EL (cell line): ENCODE results near the gene DDN.

ENCODE experiments used
- DNase-seq: peaks from one replicate; pipeline ENCODE4 v3.0.0-alpha.2; 2016

Gene DDN

GRCh38 chr12:48965298-48965838, 33.8 kb downstream of the DDN start:
- DNase-seq: peak; percentile 56

DNA sequence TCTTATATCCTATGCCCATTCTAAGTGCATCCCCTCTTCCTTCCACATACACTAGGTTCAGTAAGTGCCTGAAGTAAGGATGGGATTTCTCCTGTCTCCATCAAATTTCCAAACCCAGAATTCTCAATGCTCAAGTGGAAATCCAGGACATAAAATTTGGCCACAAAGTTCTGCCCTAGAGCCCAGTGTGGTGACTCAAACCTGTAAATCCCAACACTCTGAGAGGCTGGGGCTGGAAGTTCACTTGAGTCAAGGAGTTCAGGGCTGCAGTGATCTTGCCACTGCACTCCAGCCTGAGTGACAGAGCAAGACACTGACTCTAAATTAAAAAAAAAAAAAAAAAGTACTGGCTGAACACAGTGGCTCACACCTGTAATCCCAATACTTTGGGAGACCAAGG, 37.4 kb downstream of the DDN start:
- no peak for DNase-seq

DNA sequence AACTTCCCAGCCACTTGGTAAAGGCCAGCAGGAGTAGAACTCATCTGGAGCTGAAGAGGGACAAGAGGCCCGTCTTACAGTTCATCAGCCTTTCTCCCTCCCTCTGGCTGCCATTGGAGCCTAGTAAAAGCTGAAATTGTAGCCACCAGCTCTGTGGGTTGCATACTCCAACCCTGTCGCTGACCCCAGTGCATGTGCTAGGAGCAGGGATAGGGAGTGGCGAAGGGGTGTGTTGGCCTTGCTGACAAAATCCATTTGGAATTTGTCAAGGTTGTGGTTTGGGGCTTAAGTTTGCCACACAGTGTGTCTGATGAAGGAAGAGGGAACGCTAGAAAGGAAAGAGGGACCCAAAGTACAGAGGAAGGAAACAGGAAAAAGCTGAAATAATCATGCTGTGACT, 37.8 kb downstream of the DDN start:
- peak; percentile 55 for DNase-seq

- no peak for DNase-seq
Observed at GRCh38 chr12:48960834-48961233, 38.3 kb downstream of the DDN start.

- DNase-seq: no peak
Observed at GRCh38 chr12:48958049-48958388, 41.2 kb downstream of the DDN start.

GRCh38 chr12:48957141-48958048, 41.8 kb downstream of the DDN start, which contains the start of gene ARF3:
ARF3 (minus strand) TSS chr12:48957487; CDS start chr12:48941095, 16,392 bp downstream.
- DNase-seq: peak; percentile 93

DNA sequence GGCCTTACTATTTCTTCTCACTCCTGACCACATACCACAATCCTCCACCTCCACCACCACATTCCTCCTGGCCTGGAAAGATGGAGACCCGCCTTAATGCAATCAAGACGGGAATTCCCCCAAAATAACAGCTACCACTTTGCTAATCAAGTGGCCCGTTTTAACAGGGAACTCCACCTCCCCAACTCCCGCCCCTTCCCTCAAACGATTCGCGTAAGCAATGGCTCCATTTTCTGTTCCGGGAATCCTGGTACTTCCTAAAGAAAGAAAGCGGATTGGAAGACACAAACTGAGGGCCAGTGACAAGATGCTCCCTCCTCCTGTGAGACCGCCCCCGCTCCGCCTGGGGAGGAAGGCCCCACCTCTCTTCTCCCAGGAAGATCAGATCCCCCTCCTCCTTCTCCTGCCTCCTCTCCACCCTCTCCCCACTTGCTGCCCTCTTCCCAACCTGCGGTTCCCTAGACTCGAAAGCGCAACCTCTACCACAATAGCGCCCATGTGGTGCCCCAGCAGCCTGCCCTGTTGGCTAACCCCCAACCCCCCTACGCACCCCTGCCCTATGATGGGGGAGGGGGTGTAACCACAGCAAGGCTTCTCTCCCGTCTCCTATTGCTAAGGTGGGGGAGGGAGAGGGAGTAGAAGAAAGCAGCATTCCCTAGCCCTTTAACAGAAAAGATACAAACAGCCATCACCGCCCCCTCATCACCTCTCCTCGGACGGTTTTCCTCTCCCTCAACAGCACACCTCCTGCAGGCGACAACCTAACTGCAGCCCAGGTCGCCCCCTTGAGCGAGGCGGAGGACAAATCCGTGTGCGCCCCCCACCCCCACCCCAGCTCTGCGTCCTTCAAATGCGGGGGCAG, 42.7 kb downstream of the DDN start:
- peak; percentile 98 for DNase-seq

DNA sequence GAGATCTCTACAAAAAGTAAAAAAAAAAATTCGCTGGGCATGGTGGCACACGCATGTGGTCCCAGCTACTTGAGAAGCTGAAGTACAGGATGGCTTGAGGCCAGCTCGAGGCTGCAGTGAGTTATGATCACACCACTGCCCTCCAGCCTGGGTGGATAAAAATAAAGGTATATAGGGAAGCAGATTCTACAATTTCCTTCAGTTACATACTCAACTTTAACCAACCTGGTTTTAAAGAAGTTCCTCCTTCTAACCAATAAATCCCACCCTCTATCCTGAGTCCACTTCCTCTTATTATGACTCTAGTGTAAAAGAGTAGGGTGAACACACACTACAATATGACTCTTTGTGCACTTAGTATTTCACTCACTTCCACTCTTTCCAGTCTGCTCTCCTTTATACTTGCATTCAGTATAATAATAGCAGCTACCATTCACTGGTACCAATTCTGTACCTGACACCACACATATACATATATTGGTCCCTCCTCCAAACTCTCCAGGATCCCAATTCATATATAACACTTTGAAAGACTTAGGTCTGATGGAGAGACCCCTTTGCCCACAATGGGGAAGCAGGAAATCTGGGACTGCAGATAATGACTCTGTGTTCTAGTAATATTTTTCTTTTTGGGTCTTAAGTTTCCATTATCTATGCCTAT, 44.2 kb downstream of the DDN start:
- no peak for DNase-seq

- no peak for DNase-seq
Observed at GRCh38 chr12:48954061-48954460, 45.1 kb downstream of the DDN start.

- DNase-seq: no peak
Observed at GRCh38 chr12:48952691-48953090, 46.5 kb downstream of the DDN start.

DNA sequence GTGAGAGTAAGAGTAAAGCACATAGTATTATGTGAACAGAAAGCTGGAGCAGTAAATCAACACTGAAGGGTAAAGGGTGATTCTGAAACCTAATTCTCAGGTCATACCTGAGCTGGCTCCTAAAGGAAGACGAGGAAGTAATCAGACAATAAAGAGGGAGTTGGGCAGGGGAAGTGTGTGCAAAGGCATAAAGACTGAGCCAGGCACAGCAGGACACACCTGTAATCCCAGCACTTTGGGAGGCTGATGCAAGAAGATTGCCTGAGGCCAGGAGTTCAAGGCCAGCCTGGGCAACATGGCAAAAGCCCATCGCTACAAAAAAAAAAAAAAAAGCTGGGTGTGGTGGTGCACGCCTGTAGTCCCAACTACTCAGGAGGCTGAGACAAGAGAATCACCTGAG, 51.4 kb downstream of the DDN start:
- no peak for DNase-seq

- DNase-seq: no peak
Observed at GRCh38 chr12:48946943-48947342, 52.2 kb downstream of the DDN start.

DNA sequence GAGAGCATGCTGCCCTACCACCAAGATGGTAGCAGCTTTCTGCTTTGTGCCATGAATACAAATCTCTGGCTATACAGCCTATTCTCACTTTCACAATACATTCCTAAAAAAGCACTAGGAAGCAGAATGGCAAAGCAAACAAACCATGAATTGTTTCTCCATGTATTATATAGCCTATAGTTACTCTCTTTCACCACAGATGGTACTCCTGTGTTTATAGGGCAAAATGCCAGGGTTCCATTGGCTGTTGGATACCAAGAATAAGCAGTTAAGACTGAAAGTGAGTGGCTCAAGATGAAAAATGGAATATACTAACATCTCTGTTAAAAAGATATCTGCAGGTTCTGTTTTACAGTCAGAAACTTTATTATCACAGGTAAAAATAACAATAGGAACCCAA, 53.0 kb downstream of the DDN start:
- no peak for DNase-seq
